Prostate gland (tissue), 2 donors: ENCODE results near the gene NFKBIL1.

ENCODE experiments used
- POLR2A ChIP-seq: fragments of 450-650 bp; IDR thresholded peaks from one replicate; pipeline ENCODE4 v1.6.1; 2016; ENCODE audit warnings: antibody characterized with exemption, mild to moderate bottlenecking
- POLR2AphosphoS5 ChIP-seq: sonication (generic); formaldehyde crosslinking; IDR thresholded peaks from one replicate; pipeline ENCODE4 v1.6.1; 2017; ENCODE audit warnings: antibody characterized with exemption
- TF ChIP-seq, protein P1 (sequence below), 4 experiments: fragments of 200-600 bp in 2 of 4; fragments of 450-650 bp in 2 of 4; sonication (generic) in 2 of 4; IDR thresholded peaks; 1 replicate in 3 of 4; 2 replicates in 1 of 4; pipeline ENCODE4 v1.5.1; 2016 to 2019; ENCODE audit warnings: antibody characterized with exemption in 4 of 4, mild to moderate bottlenecking in 2 of 4, moderate library complexity in 2 of 4

DNA sequence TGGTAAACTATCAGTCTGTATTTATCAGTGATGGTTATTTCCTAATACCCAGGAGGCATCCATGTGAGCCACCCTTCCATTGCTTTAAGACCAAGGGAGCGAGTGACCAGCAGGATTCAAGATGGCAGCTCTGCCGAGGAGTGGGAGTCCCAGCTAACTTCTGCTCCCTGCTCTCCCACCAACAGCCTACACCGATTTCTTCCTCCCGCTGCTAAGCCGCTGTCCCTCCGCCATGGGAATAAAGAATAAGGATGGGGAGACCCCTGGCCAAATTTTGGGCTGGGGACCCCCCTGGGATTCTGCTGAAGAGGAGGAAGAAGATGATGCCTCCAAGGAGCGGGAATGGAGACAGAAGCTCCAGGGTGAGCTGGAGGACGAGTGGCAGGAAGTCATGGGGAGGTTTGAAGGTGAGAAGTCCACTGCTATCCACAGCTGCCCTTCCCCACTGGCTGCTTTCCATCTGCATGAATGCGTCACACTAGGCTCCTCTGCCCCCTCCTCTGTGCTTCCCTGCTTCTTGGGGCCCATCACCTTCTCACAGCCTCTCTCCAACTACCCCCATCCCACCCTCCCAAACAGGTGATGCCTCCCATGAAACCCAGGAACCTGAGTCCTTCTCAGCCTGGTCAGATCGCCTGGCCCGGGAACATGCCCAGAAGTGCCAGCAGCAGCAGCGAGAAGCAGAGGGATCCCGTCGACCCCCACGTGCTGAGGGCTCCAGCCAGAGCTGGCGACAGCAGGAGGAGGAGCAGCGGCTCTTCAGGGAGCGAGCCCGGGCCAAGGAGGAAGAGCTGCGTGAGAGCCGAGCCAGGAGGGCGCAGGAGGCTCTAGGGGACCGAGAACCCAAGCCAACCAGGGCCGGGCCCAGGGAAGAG is 10.3 kb downstream of the NFKBIL1 start:
- TF ChIP-seq POLR2A (no peak), POLR2AphosphoS5 (no peak)
- TF ChIP-seq, protein P1, sequence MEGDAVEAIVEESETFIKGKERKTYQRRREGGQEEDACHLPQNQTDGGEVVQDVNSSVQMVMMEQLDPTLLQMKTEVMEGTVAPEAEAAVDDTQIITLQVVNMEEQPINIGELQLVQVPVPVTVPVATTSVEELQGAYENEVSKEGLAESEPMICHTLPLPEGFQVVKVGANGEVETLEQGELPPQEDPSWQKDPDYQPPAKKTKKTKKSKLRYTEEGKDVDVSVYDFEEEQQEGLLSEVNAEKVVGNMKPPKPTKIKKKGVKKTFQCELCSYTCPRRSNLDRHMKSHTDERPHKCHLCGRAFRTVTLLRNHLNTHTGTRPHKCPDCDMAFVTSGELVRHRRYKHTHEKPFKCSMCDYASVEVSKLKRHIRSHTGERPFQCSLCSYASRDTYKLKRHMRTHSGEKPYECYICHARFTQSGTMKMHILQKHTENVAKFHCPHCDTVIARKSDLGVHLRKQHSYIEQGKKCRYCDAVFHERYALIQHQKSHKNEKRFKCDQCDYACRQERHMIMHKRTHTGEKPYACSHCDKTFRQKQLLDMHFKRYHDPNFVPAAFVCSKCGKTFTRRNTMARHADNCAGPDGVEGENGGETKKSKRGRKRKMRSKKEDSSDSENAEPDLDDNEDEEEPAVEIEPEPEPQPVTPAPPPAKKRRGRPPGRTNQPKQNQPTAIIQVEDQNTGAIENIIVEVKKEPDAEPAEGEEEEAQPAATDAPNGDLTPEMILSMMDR (IDR thresholded peaks at IDR 0.05) = no peak
